ENCODE measurements around the gene NOPCHAP1. TPM values are rescaled to one million over a fixed set of nuclear protein-coding genes. Genes with fewer than 3 reads are reported as not detected.

Gene NOPCHAP1
- total RNA-seq, 2 donors from 2014 or later, result 26.1 to 29.1 TPM

GRCh38 chr12:104964856-104965205 lies 21.3 kb upstream of the NOPCHAP1 start:
- H3K4me3 Mint-ChIP-seq, result no peak overlapping the region
- 84 to 88% methylated on average over 1 to 2 of the region's 2 CpGs for whole genome bisulfite sequencing, 2 experiments (ENCODE audit: insufficient coverage in 1 of 2, insufficient read length in 1 of 2)
- no peak overlapping the region for H3K9ac ChIP-seq (ENCODE audit: extremely low read depth, low read length, poor library complexity, severe bottlenecking)

GRCh38 chr12:104966677-104967076 lies 19.4 kb upstream of the NOPCHAP1 start:
- H3K27me3 Mint-ChIP-seq (ENCODE audit: insufficient read depth), result peaks cover 25% of the 10 kb centered on the region
- H3K4me3 ChIP-seq (ENCODE audit: low read length), result no peak overlapping the region
- H3K4me1 Mint-ChIP-seq, result peaks cover 4% of the 10 kb centered on the region
- TF ChIP-seq CTCF (conservative IDR thresholded peaks at IDR 0.05), result no peak
- no peak for DNase-seq
- no peaks in the 10 kb centered on the region for H3K9me3 ChIP-seq (ENCODE audit: control insufficient read depth, low read length)
- no peaks in the 10 kb centered on the region for H3K4me1 ChIP-seq (ENCODE audit: control insufficient read depth, insufficient read depth, low read length)
- H3K4me3 Mint-ChIP-seq, result no peak overlapping the region
- H3K9ac ChIP-seq (ENCODE audit: extremely low read depth, low read length, poor library complexity, severe bottlenecking), result no peak overlapping the region
- 90% methylated on average over 3 of the region's 4 CpGs; no CpG with 5 or more reads in 1 of the 2 experiments for WGBS, 2 experiments (ENCODE audit: insufficient coverage in 1 of 2, insufficient read length in 1 of 2)
- peaks cover 1% of the 10 kb centered on the region for H3K9me3 Mint-ChIP-seq
- no peak overlapping the region for H3K27ac Mint-ChIP-seq
- H3K36me3 ChIP-seq (ENCODE audit: control insufficient read depth, insufficient read depth, low read length), result no peaks in the 10 kb centered on the region
- peaks cover 8% of the 10 kb centered on the region for H3K27me3 ChIP-seq (ENCODE audit: control insufficient read depth, insufficient read depth, low read length, poor library complexity, severe bottlenecking)
- no peak overlapping the region for H3K27ac ChIP-seq (ENCODE audit: low read depth, low read length)
- no peaks in the 10 kb centered on the region for H3K36me3 Mint-ChIP-seq (ENCODE audit: low read depth)

More at GRCh38 chr12:104964856-104965205, 21.3 kb upstream of the NOPCHAP1 start:
- peaks cover 1% of the 10 kb centered on the region for H3K9me3 Mint-ChIP-seq
- TF ChIP-seq CTCF (conservative IDR thresholded peaks at IDR 0.05), result no peak
- H3K27me3 ChIP-seq (ENCODE audit: control insufficient read depth, insufficient read depth, low read length, poor library complexity, severe bottlenecking), result peaks cover 11% of the 10 kb centered on the region
- peaks cover 7% of the 10 kb centered on the region for H3K4me1 Mint-ChIP-seq
- no peaks in the 10 kb centered on the region for H3K36me3 ChIP-seq (ENCODE audit: control insufficient read depth, insufficient read depth, low read length)
- H3K27ac Mint-ChIP-seq, result no peak overlapping the region
- H3K9me3 ChIP-seq (ENCODE audit: control insufficient read depth, low read length), result no peaks in the 10 kb centered on the region
- H3K4me3 ChIP-seq (ENCODE audit: low read length), result no peak overlapping the region
- no peaks in the 10 kb centered on the region for H3K36me3 Mint-ChIP-seq (ENCODE audit: low read depth)
- H3K4me1 ChIP-seq (ENCODE audit: control insufficient read depth, insufficient read depth, low read length), result no peaks in the 10 kb centered on the region
- H3K27ac ChIP-seq (ENCODE audit: low read depth, low read length), result no peak overlapping the region
- no peak for DNase-seq
- H3K27me3 Mint-ChIP-seq (ENCODE audit: insufficient read depth), result peaks cover 40% of the 10 kb centered on the region

- WGBS, 2 experiments (ENCODE audit: insufficient coverage in 1 of 2, insufficient read length in 1 of 2), result 87 to 100% methylated on average over 2 to 3 of the region's 3 CpGs
- no peak for DNase-seq
- no peaks in the 10 kb centered on the region for H3K27me3 ChIP-seq (ENCODE audit: control insufficient read depth, insufficient read depth, low read length, poor library complexity, severe bottlenecking)
- no peak overlapping the region for H3K4me3 Mint-ChIP-seq
- H3K36me3 ChIP-seq (ENCODE audit: control insufficient read depth, insufficient read depth, low read length), result no peaks in the 10 kb centered on the region
- peaks cover 1% of the 10 kb centered on the region for H3K9me3 Mint-ChIP-seq
- H3K4me1 Mint-ChIP-seq, result no peaks in the 10 kb centered on the region
- H3K27ac Mint-ChIP-seq, result no peak overlapping the region
- no peaks in the 10 kb centered on the region for H3K36me3 Mint-ChIP-seq (ENCODE audit: low read depth)
- peaks cover 10% of the 10 kb centered on the region for H3K27me3 Mint-ChIP-seq (ENCODE audit: insufficient read depth)
- H3K9me3 ChIP-seq (ENCODE audit: control insufficient read depth, low read length), result no peaks in the 10 kb centered on the region
- H3K27ac ChIP-seq (ENCODE audit: low read depth, low read length), result no peak overlapping the region
- TF ChIP-seq CTCF (conservative IDR thresholded peaks at IDR 0.05), result no peak
- H3K4me3 ChIP-seq (ENCODE audit: low read length), result no peak overlapping the region
- H3K9ac ChIP-seq (ENCODE audit: extremely low read depth, low read length, poor library complexity, severe bottlenecking), result no peak overlapping the region
- H3K4me1 ChIP-seq (ENCODE audit: control insufficient read depth, insufficient read depth, low read length), result no peaks in the 10 kb centered on the region
Observed at GRCh38 chr12:104969343-104969742, 16.8 kb upstream of the NOPCHAP1 start.
